Calu3 (cell line): ENCODE results near the gene CCR7. TPM values are rescaled to one million over a fixed set of nuclear protein-coding genes. Genes with fewer than 3 reads are reported as not detected.
"Not testable (repeated sequence)": the region's sequence is repeated elsewhere in the genome, so short reads cannot be mapped to it uniquely, and the experiment has no call there.

Experiments used
- BruUV-seq: library from RNA; stranded (reverse); fragments of 400-500 nt; replicated peaks from 2 replicates; lab custom pipeline; 2021; lab: Mats Ljungman, UMichigan
- CTCF ChIA-PET: fragments of 300-600 bp; sonication (Branson Sonifier 250); formaldehyde crosslinking; loops from one replicate; lab custom pipeline; 2022; ENCODE audit warnings: antibody characterized with exemption; lab: Charles Lee
- DNase-seq: peaks from one replicate; pipeline ENCODE4 v3.0.0; 2022
- H3K27ac Mint-ChIP-seq: one replicate; pipeline ENCODE4 v1.8.0; 2022; ENCODE audit warnings: mixed read lengths; ENCODE audit not compliant: unreplicated experiment
- H3K27me3 Mint-ChIP-seq: one replicate; pipeline ENCODE4 v1.8.0; 2022; ENCODE audit warnings: mixed read lengths; ENCODE audit not compliant: unreplicated experiment
- H3K36me3 Mint-ChIP-seq: one replicate; pipeline ENCODE4 v1.8.0; 2022; ENCODE audit warnings: mild to moderate bottlenecking, moderate library complexity, mixed read lengths; ENCODE audit not compliant: insufficient read depth, unreplicated experiment
- H3K4me1 Mint-ChIP-seq: one replicate; pipeline ENCODE4 v1.8.0; 2022; ENCODE audit warnings: mild to moderate bottlenecking, low read depth, mixed read lengths; ENCODE audit not compliant: unreplicated experiment
- H3K4me3 Mint-ChIP-seq: one replicate; pipeline ENCODE4 v1.8.0; 2022; ENCODE audit warnings: mild to moderate bottlenecking, low read depth, moderate library complexity, mixed read lengths; ENCODE audit not compliant: unreplicated experiment
- H3K9me3 Mint-ChIP-seq: one replicate; pipeline ENCODE4 v1.8.0; 2022; ENCODE audit warnings: low read depth, mixed read lengths; ENCODE audit not compliant: unreplicated experiment
- intact Hi-C: fragments of 100-400 bp; cut with micrococcal nuclease; formaldehyde crosslinking; loops from one replicate; pipeline ENCODE4 v1.10.0; 2022; ENCODE audit not compliant: unreplicated experiment
- total RNA-seq: library from RNA; stranded (reverse); gene quantifications from 2 replicates; pipeline ENCODE4 v1.2.3, GENCODE V29; 2022
- TF ChIP-seq, protein P1 (sequence below): fragments of 200-600 bp; IDR thresholded peaks from one replicate; pipeline ENCODE4 v1.8.0; 2022; ENCODE audit warnings: antibody characterized with exemption; ENCODE audit not compliant: unreplicated experiment

The CCR7 gene
- total RNA-seq, 1 experiment from 2014 or later = not detected

- TF ChIP-seq, protein P1, sequence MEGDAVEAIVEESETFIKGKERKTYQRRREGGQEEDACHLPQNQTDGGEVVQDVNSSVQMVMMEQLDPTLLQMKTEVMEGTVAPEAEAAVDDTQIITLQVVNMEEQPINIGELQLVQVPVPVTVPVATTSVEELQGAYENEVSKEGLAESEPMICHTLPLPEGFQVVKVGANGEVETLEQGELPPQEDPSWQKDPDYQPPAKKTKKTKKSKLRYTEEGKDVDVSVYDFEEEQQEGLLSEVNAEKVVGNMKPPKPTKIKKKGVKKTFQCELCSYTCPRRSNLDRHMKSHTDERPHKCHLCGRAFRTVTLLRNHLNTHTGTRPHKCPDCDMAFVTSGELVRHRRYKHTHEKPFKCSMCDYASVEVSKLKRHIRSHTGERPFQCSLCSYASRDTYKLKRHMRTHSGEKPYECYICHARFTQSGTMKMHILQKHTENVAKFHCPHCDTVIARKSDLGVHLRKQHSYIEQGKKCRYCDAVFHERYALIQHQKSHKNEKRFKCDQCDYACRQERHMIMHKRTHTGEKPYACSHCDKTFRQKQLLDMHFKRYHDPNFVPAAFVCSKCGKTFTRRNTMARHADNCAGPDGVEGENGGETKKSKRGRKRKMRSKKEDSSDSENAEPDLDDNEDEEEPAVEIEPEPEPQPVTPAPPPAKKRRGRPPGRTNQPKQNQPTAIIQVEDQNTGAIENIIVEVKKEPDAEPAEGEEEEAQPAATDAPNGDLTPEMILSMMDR = no peak
- no peak for DNase-seq
- Mint-ChIP-seq H3K27ac (no peak overlapping the region), H3K9me3 (peaks cover 39% of the 10 kb centered on the region), H3K4me3 (no peak overlapping the region), H3K27me3 (peaks cover 82% of the 10 kb centered on the region), H3K36me3 (no peaks in the 10 kb centered on the region), H3K4me1 (no peaks in the 10 kb centered on the region)
- intact Hi-C loops = no loop called here
- CTCF ChIA-PET = interaction anchor here (0.5 to 1.0 kb wide), 2 partner anchors 14 to 630 kb away, joined by 3 to 5 read pairs; no protein-coding TSS in a partner anchor
- no TSS peak for BruUV-seq
These were observed 9.0 kb upstream of the CCR7 start for GRCh38 chr17:40574292-40574691.

GRCh38 chr17:40572245-40572993, 7.1 kb upstream of the CCR7 start:
- H3K27ac Mint-ChIP-seq, H3K36me3 Mint-ChIP-seq, H3K4me1 Mint-ChIP-seq, DNase-seq, H3K4me3 Mint-ChIP-seq, BruUV-seq, intact Hi-C loops: not testable (repeated sequence)
- CTCF ChIA-PET = interaction anchor here (0.6 to 1.2 kb wide), 3 partner anchors 9 to 48 kb away, joined by 3 read pairs; no protein-coding TSS in a partner anchor
- peaks cover 39% of the 10 kb centered on the region for H3K9me3 Mint-ChIP-seq
- peaks cover 89% of the 10 kb centered on the region for H3K27me3 Mint-ChIP-seq

- intact Hi-C loops = no loop called here
- no peaks in the 10 kb centered on the region for H3K4me1 Mint-ChIP-seq
- TF ChIP-seq, protein P1 = no peak
- H3K36me3 Mint-ChIP-seq = no peaks in the 10 kb centered on the region
- no peak for DNase-seq
- H3K27me3 Mint-ChIP-seq = peaks cover 93% of the 10 kb centered on the region
- no peak overlapping the region for H3K4me3 Mint-ChIP-seq
- CTCF ChIA-PET = interaction anchor here (0.6 to 68.2 kb wide), 11 partner anchors 8 to 947 kb away, joined by 3 to 4142 read pairs (median 5); partner anchors contain the start of genes IGFBP4 and TOP2A
- H3K9me3 Mint-ChIP-seq = peaks cover 26% of the 10 kb centered on the region
- BruUV-seq = no TSS peak
- H3K27ac Mint-ChIP-seq = no peak overlapping the region
These were observed 3.0 kb upstream of the CCR7 start for GRCh38 chr17:40568074-40568836.

- intact Hi-C loops = no loop called here
- no peak overlapping the region for H3K4me3 Mint-ChIP-seq
These were observed 2.1 kb upstream of the CCR7 start for GRCh38 chr17:40567377-40567776.

More at GRCh38 chr17:40567377-40567776, 2.1 kb upstream of the CCR7 start:
- no peak overlapping the region for H3K27ac Mint-ChIP-seq
- H3K27me3 Mint-ChIP-seq = peaks cover 93% of the 10 kb centered on the region
- BruUV-seq = no TSS peak
- TF ChIP-seq, protein P1 = no peak
- H3K36me3 Mint-ChIP-seq = no peaks in the 10 kb centered on the region
- H3K4me1 Mint-ChIP-seq = no peaks in the 10 kb centered on the region
- CTCF ChIA-PET = interaction anchor here (0.6 to 68.2 kb wide), 6 partner anchors 12 to 1222 kb away, joined by 3 to 4142 read pairs (median 28); partner anchors contain the start of gene IGFBP4
- peaks cover 18% of the 10 kb centered on the region for H3K9me3 Mint-ChIP-seq
- no peak for DNase-seq
